Astrocyte (in vitro differentiated cells and primary cell): ENCODE results near the gene CTSL. TPM values are rescaled to one million over a fixed set of nuclear protein-coding genes. Genes with fewer than 3 reads are reported as not detected.

Source experiments
- DNase-seq: peaks from one replicate; pipeline ENCODE4 v3.0.0-alpha.2; 2010; ENCODE audit warnings: low read depth
- FAIRE-seq: peaks from 2 replicates; lab custom pipeline; 2011; peaks lifted over from hg19 to GRCh38; lab: Jason Lieb, UNC
- H2AFZ ChIP-seq: 2 replicates; pipeline ENCODE4 v1.6.0; 2012; ENCODE audit warnings: low read depth, low read length, inconsistent platforms
- H3K27ac ChIP-seq: 2 replicates; pipeline ENCODE4 v1.5.1; 2011; ENCODE audit warnings: low read depth, low read length, inconsistent platforms
- H3K27me3 ChIP-seq: 2 replicates; pipeline ENCODE4 v1.6.0; 2011; ENCODE audit warnings: low read length, inconsistent platforms; ENCODE audit not compliant: insufficient read depth
- H3K36me3 ChIP-seq: 2 replicates; pipeline ENCODE4 v1.5.1; 2011; ENCODE audit warnings: low read length, inconsistent platforms; ENCODE audit not compliant: insufficient read depth
- H3K4me1 ChIP-seq: 2 replicates; pipeline ENCODE4 v1.5.1; 2011; ENCODE audit warnings: low read length, inconsistent platforms; ENCODE audit not compliant: insufficient read depth
- H3K4me2 ChIP-seq: 2 replicates; pipeline ENCODE4 v1.6.0; 2012; ENCODE audit warnings: low read length, inconsistent platforms
- H3K4me3 ChIP-seq: 2 replicates; pipeline ENCODE4 v1.5.1; 2011; ENCODE audit warnings: low read depth, mild to moderate bottlenecking, low read length, inconsistent platforms; ENCODE audit not compliant: insufficient read depth
- H3K79me2 ChIP-seq: 2 replicates; pipeline ENCODE4 v1.6.0; 2012; ENCODE audit warnings: mild to moderate bottlenecking, low read length, inconsistent platforms; ENCODE audit not compliant: insufficient read depth
- H3K9ac ChIP-seq: 2 replicates; pipeline ENCODE4 v1.6.0; 2012; ENCODE audit warnings: mild to moderate bottlenecking, low read length, inconsistent platforms
- H3K9me3 ChIP-seq: 2 replicates; pipeline ENCODE4 v1.5.1; 2012; ENCODE audit warnings: low read depth, mild to moderate bottlenecking, low read length, inconsistent platforms; ENCODE audit not compliant: insufficient read depth
- H4K20me1 ChIP-seq: 2 replicates; pipeline ENCODE4 v1.6.0; 2012; ENCODE audit warnings: low read length, inconsistent platforms; ENCODE audit not compliant: insufficient read depth
- H3K27ac Mint-ChIP-seq: one replicate; pipeline ENCODE4 v1.8.0; 2021; ENCODE audit warnings: mild to moderate bottlenecking, mixed read lengths; ENCODE audit not compliant: unreplicated experiment
- H3K27me3 Mint-ChIP-seq: one replicate; pipeline ENCODE4 v1.8.0; 2021; ENCODE audit warnings: low read depth, mixed read lengths; ENCODE audit not compliant: unreplicated experiment
- H3K36me3 Mint-ChIP-seq: one replicate; pipeline ENCODE4 v1.8.0; 2021; ENCODE audit warnings: low read depth, mixed read lengths; ENCODE audit not compliant: unreplicated experiment
- H3K4me1 Mint-ChIP-seq: one replicate; pipeline ENCODE4 v1.8.0; 2021; ENCODE audit warnings: low read depth, mixed read lengths; ENCODE audit not compliant: unreplicated experiment
- H3K4me3 Mint-ChIP-seq: one replicate; pipeline ENCODE4 v1.8.0; 2021; ENCODE audit warnings: mild to moderate bottlenecking, moderate library complexity, mixed read lengths; ENCODE audit not compliant: unreplicated experiment
- H3K9me3 Mint-ChIP-seq: one replicate; pipeline ENCODE4 v1.8.0; 2021; ENCODE audit warnings: mild to moderate bottlenecking, mixed read lengths; ENCODE audit not compliant: unreplicated experiment
- CTCF ChIP-seq: IDR thresholded peaks from 2 replicates; pipeline ENCODE4 v1.5.1; 2011; ENCODE audit warnings: low read depth, mild to moderate bottlenecking, inconsistent platforms, low read length, moderate library complexity; ENCODE audit not compliant: insufficient read depth
- EZH2 ChIP-seq: IDR thresholded peaks from 2 replicates; pipeline ENCODE4 v1.6.1; 2012; ENCODE audit warnings: mild to moderate bottlenecking, low read length, inconsistent platforms; ENCODE audit not compliant: insufficient read depth
- total RNA-seq: library from RNA; stranded (reverse); gene quantifications from 2 replicates; pipeline ENCODE4 v1.2.1, GENCODE V29; 2021

The CTSL gene
- total RNA-seq, 1 donor from 2014 or later = 94.9 TPM

- Histone ChIP-seq H3K4me2 (no peak overlapping the region), H3K4me3 (no peak overlapping the region), H3K36me3 (no peaks in the 10 kb centered on the region), H3K9me3 (no peaks in the 10 kb centered on the region), H4K20me1 (no peaks in the 10 kb centered on the region), H3K27me3 (no peaks in the 10 kb centered on the region), H3K9ac (no peak overlapping the region), H3K4me1 (peaks cover 11% of the 10 kb centered on the region), H3K27ac (no peak overlapping the region), H3K79me2 (no peaks in the 10 kb centered on the region), H2AFZ (no peak overlapping the region)
- DNase-seq = no peak
- no peak for FAIRE-seq
- peaks cover 13% of the 10 kb centered on the region for H3K4me1 Mint-ChIP-seq
- no peak overlapping the region for H3K4me3 Mint-ChIP-seq
- H3K27me3 Mint-ChIP-seq = no peaks in the 10 kb centered on the region
- H3K9me3 Mint-ChIP-seq = no peaks in the 10 kb centered on the region
- H3K36me3 Mint-ChIP-seq = peaks cover 21% of the 10 kb centered on the region
- no peak for TF ChIP-seq CTCF
- TF ChIP-seq EZH2 = no peak
- H3K27ac Mint-ChIP-seq = no peak overlapping the region
Observed at GRCh38 chr9:87702921-87703320, 23.0 kb upstream of the CTSL start.

GRCh38 chr9:87703636-87704276 is 22.2 kb upstream of the CTSL start:
- Histone ChIP-seq H2AFZ (no peak overlapping the region), H3K79me2 (no peaks in the 10 kb centered on the region), H3K4me1 (peaks cover 11% of the 10 kb centered on the region), H3K9ac (no peak overlapping the region), H3K27me3 (no peaks in the 10 kb centered on the region), H3K4me2 (no peak overlapping the region), H4K20me1 (no peaks in the 10 kb centered on the region), H3K4me3 (no peak overlapping the region), H3K36me3 (no peaks in the 10 kb centered on the region), H3K27ac (no peak overlapping the region), H3K9me3 (no peaks in the 10 kb centered on the region)
- Mint-ChIP-seq H3K36me3 (peaks cover 17% of the 10 kb centered on the region), H3K4me3 (no peak overlapping the region), H3K27ac (no peak overlapping the region), H3K4me1 (peaks cover 16% of the 10 kb centered on the region), H3K9me3 (no peaks in the 10 kb centered on the region), H3K27me3 (no peaks in the 10 kb centered on the region)
- DNase-seq (peak; percentile 14), FAIRE-seq (no peak)
- TF ChIP-seq EZH2 (no peak), CTCF (no peak)

- no peak overlapping the region for H3K27ac ChIP-seq
- H3K4me1 Mint-ChIP-seq = peaks cover 19% of the 10 kb centered on the region
- H4K20me1 ChIP-seq = no peaks in the 10 kb centered on the region
- no peak overlapping the region for H3K4me3 ChIP-seq
- no peaks in the 10 kb centered on the region for H3K27me3 Mint-ChIP-seq
- no peaks in the 10 kb centered on the region for H3K9me3 Mint-ChIP-seq
- H3K9me3 ChIP-seq = no peaks in the 10 kb centered on the region
- no peak overlapping the region for H3K4me2 ChIP-seq
- H3K27ac Mint-ChIP-seq = peak overlapping the region; percentile 22
- TF ChIP-seq EZH2 (no peak), CTCF (no peak)
- no peak overlapping the region for H3K4me3 Mint-ChIP-seq
- no peak overlapping the region for H2AFZ ChIP-seq
- H3K27me3 ChIP-seq = no peaks in the 10 kb centered on the region
- H3K9ac ChIP-seq = no peak overlapping the region
- FAIRE-seq = no peak
- no peaks in the 10 kb centered on the region for H3K79me2 ChIP-seq
- H3K4me1 ChIP-seq = peaks cover 11% of the 10 kb centered on the region
- no peak for DNase-seq
- H3K36me3 Mint-ChIP-seq = peaks cover 16% of the 10 kb centered on the region
- H3K36me3 ChIP-seq = no peaks in the 10 kb centered on the region
Observed at GRCh38 chr9:87704342-87704741, 21.6 kb upstream of the CTSL start.
